ENCODE results near the gene KYAT1.

Gene KYAT1

DNA sequence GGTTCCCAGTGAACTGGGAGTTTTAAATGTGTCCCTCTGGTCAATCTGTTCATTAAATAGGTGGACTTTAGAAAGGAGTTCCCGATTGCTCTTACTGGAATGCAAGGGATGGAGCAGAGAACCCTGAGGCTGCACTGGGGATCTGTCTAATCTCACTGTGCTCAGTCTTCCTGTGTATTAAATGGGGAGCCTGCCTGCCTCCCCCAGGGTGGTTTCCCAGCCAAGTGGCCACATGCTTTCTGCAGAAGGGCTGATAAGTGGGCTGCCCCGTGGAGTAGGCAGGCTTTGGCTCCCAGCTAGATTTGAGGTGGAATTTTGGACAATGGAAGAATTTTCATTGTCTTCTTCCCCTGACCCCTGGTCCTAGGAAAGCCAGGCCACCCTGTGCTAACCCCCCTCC, 25.0 kb upstream of the KYAT1 start:
- DNase-seq, result no peak

DNA sequence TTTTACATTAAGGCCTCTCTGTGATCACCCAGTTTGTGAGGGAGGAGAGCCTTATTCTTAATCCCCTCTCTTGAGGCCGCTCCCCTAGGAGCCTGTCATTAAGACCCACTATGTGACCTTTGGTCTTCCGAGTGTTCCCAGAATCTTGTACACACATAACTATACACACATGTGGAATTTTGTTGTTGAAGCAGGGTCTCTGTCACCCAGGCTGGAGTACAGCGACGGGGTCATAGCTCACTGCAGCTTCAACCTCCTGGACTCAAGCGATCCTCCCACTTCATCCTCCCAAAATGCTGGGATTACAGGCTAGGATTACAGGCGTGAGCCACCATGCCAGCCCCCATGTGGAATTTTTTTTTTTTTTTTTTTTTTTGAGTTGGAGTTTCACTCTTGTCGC, 24.2 kb upstream of the KYAT1 start:
- DNase-seq, result no peak

DNA sequence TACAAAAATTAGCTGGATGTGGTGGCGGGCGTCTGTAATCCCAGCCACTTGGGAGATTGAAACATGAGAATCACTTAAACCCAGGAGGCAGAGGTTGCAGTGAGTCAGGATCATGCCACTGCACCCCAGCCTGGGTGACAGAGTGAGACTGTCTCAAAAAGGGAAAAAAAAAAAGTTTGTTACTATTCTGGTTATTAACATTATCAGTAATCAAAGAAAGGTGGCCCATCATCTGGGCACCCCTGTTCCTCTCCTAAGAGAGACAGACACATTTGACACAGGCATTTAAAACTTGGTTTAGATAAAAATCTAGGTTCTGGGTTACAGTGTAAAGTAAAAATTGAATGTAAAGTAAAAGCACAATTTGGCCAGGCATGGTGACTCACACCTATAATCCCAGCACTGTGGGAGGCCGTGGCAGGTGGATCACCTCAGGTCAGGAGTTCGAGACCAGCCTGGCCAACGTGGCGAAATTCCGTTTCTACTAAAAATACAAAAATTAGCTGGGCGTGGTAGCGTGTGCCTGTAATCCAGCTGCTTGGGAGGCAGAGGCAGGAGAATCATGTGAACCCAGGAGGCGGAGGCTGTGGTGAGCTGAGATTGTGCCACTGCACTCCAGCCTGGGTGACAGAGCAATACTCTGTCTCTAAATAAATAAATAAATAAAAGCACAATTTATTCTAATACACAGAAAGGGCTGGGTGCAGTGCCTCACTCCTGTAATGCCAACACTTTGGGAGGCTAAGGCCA, 22.3 kb upstream of the KYAT1 start:
- DNase-seq, result no peak

GRCh38 chr9:128903079-128903461, 21.3 kb upstream of the KYAT1 start:
- DNase-seq, result no peak

DNA sequence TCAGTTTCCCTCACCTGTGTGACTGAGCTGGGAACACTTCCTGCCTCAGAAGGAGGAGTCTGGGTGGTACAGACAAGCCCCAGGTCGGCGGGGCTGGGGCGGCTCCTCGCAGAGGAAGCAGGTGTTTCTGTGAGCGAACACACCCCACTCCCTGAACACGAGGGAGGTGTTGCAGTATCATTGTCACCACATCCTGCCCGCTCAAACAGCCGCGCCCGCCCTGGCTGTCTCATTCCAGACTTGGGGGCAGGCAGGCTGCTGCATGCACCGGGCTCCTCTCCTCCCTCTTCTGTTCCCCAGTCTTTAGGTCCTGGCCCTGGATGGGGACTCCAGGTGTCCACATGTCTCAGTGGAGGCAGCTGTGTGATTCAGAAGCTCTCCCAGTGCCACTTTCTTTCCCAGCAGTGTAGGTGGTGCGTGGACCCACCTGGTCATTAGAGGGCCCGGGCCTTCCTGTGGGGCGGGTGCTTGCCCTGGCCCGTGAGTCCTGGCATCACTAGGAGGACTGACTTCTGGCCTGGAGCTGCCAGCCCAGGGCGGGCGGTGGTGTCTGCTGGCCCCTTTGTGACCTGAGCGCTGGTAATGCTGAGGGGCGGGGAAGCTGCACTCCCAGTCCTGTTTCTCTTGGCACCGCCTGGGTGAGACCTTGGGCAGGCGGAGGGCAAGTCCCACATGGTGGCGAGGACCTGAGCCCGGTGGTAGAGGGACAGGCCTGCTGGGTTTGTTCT, 20.8 kb upstream of the KYAT1 start:
- DNase-seq, result no peak

- DNase-seq, result no peak
These were observed 20.1 kb upstream of the KYAT1 start for GRCh38 chr9:128901822-128902221.

GRCh38 chr9:128901379-128901778, 19.6 kb upstream of the KYAT1 start:
- no peak for DNase-seq

GRCh38 chr9:128899566-128900322, 18.0 kb upstream of the KYAT1 start:
- DNase-seq, result no peak

DNA sequence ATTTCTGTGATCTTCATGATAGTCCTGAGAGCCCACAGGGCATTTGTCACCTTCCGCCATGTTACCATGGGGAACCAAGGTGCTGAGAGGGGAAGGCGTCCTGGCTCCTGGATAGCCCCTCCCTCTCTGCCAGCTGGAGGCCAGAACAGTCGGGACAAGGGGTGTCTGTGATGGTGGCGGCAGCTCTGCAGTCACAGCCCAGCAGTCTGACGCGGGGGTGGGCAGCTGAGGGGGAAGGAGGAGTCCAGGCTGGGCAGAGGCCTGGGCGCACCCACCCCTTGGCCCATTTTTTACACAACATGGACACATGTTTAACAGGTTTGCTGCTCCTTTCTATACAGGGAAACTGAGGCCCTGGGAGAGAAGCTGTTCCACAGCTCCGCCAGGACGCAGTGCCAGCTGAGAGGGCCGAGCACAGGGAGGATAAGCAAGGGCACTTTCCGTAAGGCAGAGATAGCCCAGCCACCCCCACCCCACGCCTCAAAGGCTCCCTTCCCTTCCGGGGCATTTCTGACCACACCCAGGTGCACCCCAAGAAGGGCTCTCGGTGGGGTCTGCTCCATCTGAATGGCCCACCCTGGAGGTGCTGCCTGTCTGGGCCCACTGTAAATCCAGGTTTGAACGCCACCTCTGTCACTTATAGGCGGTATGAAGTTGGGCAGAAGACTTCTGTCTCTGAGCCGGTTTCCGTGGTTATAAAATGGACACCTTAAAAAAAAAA, 17.3 kb upstream of the KYAT1 start:
- DNase-seq, result no peak

GRCh38 chr9:128898382-128898781, 16.6 kb upstream of the KYAT1 start:
- no peak for DNase-seq

- no peak for DNase-seq
These were observed 13.8 kb upstream of the KYAT1 start for GRCh38 chr9:128895556-128895955.

DNA sequence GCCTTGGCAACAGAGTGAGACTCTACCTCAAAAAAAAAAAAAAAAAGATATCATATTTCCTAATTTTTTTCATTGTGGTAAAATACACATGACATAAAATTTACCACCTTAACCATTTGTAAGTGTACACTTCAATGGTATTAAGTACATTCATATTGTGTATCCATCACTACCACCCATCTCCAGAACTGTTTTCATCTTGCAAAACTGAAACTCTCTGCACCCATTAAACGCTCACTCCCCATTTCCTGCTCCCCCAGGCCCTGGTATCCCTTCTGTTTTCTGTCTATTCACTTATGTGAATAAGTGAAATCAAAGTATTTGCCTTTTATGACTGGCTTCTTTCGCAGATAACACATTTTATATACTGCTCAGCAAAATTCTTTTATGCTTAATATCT, 13.0 kb upstream of the KYAT1 start:
- no peak for DNase-seq

DNA sequence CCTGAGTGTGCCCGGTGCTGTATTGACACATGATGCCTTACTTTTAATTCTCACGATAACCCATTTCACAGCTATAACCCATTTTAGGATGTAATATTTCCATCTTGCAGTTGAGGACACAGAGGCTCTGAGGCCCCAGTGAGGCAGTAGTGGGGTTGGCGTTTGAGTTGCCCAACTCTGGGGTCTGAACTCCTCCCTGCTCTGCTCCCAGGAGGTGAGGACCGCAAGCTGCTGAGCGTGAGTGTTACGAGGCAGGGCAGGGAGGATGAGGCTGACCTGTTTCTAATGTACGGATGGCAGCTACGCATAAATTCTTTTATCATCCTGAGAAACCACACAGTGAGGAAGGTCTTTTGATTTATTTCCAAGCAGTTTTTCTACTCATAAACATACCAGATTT, 11.6 kb upstream of the KYAT1 start:
- no peak for DNase-seq

GRCh38 chr9:128892221-128892921, 10.6 kb upstream of the KYAT1 start:
- DNase-seq, result no peak

DNA sequence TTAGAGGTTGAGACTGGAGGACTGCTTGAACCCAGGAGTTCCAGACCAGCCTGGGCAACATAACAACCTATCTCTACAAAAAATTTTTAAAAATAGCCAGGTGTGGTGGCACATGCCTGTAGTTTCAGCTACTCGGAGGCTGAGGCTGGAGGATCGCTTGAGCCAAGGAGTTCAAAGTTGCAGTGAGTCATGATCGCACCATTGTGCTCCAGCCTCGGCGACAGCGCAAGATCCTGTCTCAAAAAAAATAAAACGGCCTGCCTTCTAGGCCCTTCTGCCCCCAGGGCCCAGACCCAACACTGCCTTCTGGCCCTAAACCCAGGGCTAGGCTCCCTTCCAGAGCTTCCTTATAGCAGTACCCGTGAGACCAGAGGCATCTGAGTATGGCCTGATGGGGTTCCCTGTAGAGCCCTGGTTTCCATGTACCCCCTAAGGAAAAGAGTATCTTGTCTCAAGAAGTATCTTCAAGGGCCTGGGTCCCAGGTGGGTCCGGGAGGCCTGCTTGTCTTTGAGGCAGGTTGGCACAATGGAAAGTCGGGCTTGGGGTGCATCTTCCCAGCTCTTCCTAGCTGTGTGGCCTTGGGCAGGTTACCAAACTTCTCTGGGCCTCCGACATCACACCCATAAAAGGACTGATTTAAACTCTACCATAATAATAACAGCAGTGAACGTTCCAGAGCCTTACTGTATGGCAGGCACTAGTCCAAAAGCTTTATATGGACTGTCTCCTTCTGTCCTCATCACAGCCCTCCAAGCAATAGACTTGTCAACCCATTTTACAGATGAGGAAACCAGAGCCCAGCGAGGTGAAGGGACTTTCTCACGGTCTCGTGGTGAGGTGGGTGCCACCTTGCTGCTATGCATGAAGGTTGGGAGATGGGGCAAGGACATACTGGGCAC, 9.8 kb upstream of the KYAT1 start:
- DNase-seq, result no peak

- DNase-seq, result no peak
These were observed 6.2 kb upstream of the KYAT1 start for GRCh38 chr9:128887914-128888350.

GRCh38 chr9:128887049-128887448, 5.3 kb upstream of the KYAT1 start:
- DNase-seq, result no peak

DNA sequence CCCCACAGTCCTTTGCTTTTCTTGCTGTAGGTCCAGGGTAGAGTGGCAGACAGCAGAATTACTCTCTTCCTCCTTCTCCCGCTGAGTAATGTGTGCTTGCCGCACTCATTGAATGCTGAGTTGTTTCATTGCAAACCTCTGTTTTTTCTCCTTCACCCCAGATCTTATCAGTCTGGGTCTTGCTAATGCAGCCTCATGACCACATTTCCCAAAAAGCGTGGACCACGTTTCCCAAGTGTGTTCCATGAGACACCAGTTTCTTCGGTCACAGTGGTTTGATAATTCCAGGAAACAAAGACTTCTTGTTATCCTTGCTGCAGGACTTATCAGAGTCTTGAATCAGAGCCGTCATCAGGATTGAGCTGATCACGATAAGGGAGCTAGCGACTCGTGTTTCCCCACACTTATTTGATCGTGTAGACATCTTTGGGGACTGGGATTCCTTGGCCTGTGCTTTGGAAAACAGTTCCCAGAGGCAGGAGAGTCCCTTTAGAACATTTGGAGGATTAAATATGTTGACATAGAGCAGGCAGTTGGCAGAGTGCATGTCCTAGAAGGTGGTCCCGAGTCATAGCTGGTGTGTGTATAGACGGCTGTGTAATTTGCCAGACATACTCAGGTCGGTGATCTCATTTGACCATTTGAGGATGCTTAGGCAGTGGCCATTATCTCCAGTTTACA, 4.6 kb upstream of the KYAT1 start:
- no peak for DNase-seq

DNA sequence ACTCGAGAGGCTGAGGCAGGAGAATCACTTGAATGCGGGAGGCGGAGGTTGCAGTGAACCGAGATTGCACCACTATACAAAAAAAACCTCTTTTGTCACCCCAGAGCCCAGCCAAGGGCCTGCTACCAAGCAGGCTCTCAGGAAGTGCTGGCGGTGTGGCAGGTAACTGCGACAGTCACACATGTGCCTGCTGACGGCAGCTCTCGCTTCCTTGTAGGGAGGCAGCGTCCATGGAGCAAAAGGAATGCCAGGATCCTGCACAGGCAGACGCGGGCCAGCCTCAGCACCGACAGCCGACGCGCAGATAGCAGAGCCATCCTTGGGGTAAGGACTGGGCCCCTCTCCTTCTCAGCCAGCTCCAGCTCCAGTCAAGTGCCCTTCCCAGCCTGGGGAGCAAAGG, 4.0 kb upstream of the KYAT1 start:
- no peak for DNase-seq

DNA sequence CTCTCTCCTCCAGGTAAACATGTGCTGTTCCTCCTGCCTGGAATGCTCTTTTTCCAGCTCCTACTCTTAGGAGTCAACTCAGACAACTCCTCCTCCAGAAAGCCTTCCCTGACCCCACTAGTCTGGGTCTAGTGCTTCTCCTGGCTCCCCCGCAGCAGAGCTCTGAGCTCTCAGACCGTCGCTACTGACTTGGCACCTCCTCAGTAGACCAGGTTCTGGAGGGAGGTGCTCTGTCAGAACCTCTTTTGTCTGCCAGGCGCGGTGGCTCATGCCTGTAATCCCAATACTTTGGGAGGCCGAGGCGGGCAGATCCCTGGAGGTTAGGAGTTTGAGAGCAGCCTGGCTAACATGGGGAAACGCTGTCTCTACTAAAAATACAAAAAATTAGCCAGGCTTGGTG, 3.6 kb upstream of the KYAT1 start:
- no peak for DNase-seq

DNA sequence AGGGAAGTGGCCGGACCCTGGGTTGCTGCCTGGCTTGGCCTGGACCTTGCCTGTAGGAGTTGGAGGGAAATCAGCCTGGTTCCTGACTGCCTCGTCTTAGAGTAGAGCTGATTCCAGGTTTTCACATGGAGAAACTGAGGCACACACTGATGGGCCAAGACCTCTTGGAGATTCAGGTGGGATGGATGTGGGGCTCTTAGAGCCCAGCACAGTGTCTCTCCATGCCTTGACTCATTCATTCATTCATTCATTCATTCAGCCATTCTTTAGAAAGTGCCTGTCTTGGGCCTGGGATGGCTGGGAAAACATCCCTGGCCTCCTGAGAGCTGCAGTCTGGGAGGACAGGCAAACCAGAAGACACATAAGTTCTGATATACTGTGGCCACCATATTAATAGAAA, 2.4 kb upstream of the KYAT1 start:
- DNase-seq, result no peak
